Endothelial cell of umbilical vein (primary cell): ENCODE measurements around the gene FRS3. TPM values are rescaled to one million over a fixed set of nuclear protein-coding genes. Genes with fewer than 3 reads are reported as not detected.
A peak's percentile ranks its signal among the peaks of the same experiment; 100 is the strongest.

ENCODE experiments used
- BruUV-seq: library from RNA; stranded (reverse); fragments of 400-500 nt; replicated peaks from 2 replicates; lab custom pipeline; 2021; lab: Mats Ljungman, UMichigan
- CTCF ChIA-PET: fragments of 300-600, 350-600 bp; sonication (Branson Sonifier 250); formaldehyde crosslinking; loops from one replicate; lab custom pipeline; 2021; ENCODE audit warnings: antibody characterized with exemption, inconsistent platforms; lab: Charles Lee
- POLR2A ChIA-PET: fragments of 300-600, 350-600 bp; sonication (Branson Sonifier 250); formaldehyde crosslinking; loops from one replicate; lab custom pipeline; 2021; ENCODE audit warnings: antibody characterized with exemption, inconsistent platforms; lab: Charles Lee
- DNase-seq: peaks from one replicate; pipeline ENCODE4 v3.0.0-alpha.2; 2011; ENCODE audit warnings: low read depth, low spot score
- FAIRE-seq: peaks from 2 replicates; lab custom pipeline; 2011; peaks lifted over from hg19 to GRCh38; lab: Jason Lieb, UNC
- H2AFZ ChIP-seq: 2 replicates; pipeline ENCODE4 v1.6.0; 2012; ENCODE audit warnings: low read depth, low read length, control low read depth, inconsistent platforms
- H3K27ac ChIP-seq: 2 replicates; pipeline ENCODE4 v1.5.1; 2011; ENCODE audit warnings: low read depth, mild to moderate bottlenecking, control low read depth, low read length, moderate library complexity; ENCODE audit not compliant: insufficient read depth
- H3K27me3 ChIP-seq, 2 experiments: 2 replicates each; pipeline versions ENCODE4 v1.6.0 to v1.6.1; 2011; ENCODE audit warnings: low read length in 2 of 2, mixed read lengths in 1 of 2; ENCODE audit not compliant: control insufficient read depth in 2 of 2, insufficient read depth in 2 of 2
- H3K36me3 ChIP-seq, 2 experiments: 2 replicates in 1 of 2; 3 replicates in 1 of 2; pipeline ENCODE4 v1.5.1; 2011; ENCODE audit warnings: low read length in 2 of 2, mild to moderate bottlenecking in 1 of 2, moderate library complexity in 1 of 2; ENCODE audit not compliant: control insufficient read depth in 2 of 2, insufficient read depth in 2 of 2; ENCODE audit errors: extremely low read depth in 1 of 2
- H3K4me1 ChIP-seq: 3 replicates; pipeline ENCODE4 v1.5.1; 2011; ENCODE audit warnings: mild to moderate bottlenecking, low read length; ENCODE audit not compliant: control insufficient read depth, insufficient read depth; ENCODE audit errors: extremely low read depth
- H3K4me2 ChIP-seq: 2 replicates; pipeline ENCODE4 v1.6.1; 2011; ENCODE audit warnings: low read length, control low read depth, mixed read lengths; ENCODE audit not compliant: insufficient read depth
- H3K4me3 ChIP-seq, 3 experiments: fragments of 200-600 bp in 1 of 3; sonication (generic), shearing (Covaris generic) in 1 of 3; replicated peaks in 1 of 3; 2 replicates each; pipeline ENCODE4 v1.5.1; 2011 to 2016; ENCODE audit warnings: control low read depth in 3 of 3, low read length in 3 of 3, mild to moderate bottlenecking in 2 of 3, inconsistent platforms in 1 of 3, low read depth in 1 of 3, moderate library complexity in 1 of 3; ENCODE audit not compliant: insufficient read depth in 1 of 3
- H3K79me2 ChIP-seq: 2 replicates; pipeline ENCODE4 v1.6.0; 2012; ENCODE audit warnings: low read length, inconsistent platforms; ENCODE audit not compliant: control insufficient read depth, insufficient read depth
- H3K9ac ChIP-seq: replicated peaks from 2 replicates; pipeline ENCODE3; 2011; ENCODE audit warnings: low read length, control low read depth; ENCODE audit not compliant: insufficient read depth; ENCODE audit errors: extremely low read depth
- H3K9me1 ChIP-seq: replicated peaks from 3 replicates; pipeline ENCODE4 v1.6.0; 2011; ENCODE audit warnings: mild to moderate bottlenecking, low read length; ENCODE audit not compliant: control insufficient read depth, insufficient read depth; ENCODE audit errors: extremely low read depth
- H3K9me3 ChIP-seq: replicated peaks from 2 replicates; pipeline ENCODE4 v1.5.1; 2012; ENCODE audit warnings: low read length, inconsistent platforms; ENCODE audit not compliant: control insufficient read depth, insufficient read depth
- H4K20me1 ChIP-seq: replicated peaks from 2 replicates; pipeline ENCODE3; 2011; ENCODE audit warnings: mild to moderate bottlenecking, low read length; ENCODE audit not compliant: control insufficient read depth, insufficient read depth; ENCODE audit errors: extremely low read depth
- EZH2 ChIP-seq: IDR thresholded peaks from 2 replicates; pipeline ENCODE4 v1.6.1; 2012; ENCODE audit warnings: borderline replicate concordance, low read depth, mild to moderate bottlenecking, moderate library complexity, low read length, inconsistent platforms; ENCODE audit not compliant: severe bottlenecking
- FOS ChIP-seq: IDR thresholded peaks from 2 replicates; pipeline ENCODE4 v1.6.1; 2011; ENCODE audit warnings: mild to moderate bottlenecking, low read length, moderate library complexity, borderline replicate concordance; ENCODE audit not compliant: insufficient read depth
- GATA2 ChIP-seq: IDR thresholded peaks from 2 replicates; pipeline ENCODE4 v1.7.0; 2011; ENCODE audit warnings: low read depth, mild to moderate bottlenecking, moderate library complexity, mixed read lengths, low read length; ENCODE audit not compliant: insufficient read length, insufficient read depth
- JUN ChIP-seq: IDR thresholded peaks from 2 replicates; pipeline ENCODE4 v1.6.1; 2011; ENCODE audit warnings: borderline replicate concordance, low read depth; ENCODE audit not compliant: insufficient read length, insufficient read depth
- MYC ChIP-seq: IDR thresholded peaks from one replicate; pipeline ENCODE4 v1.6.1; 2011; ENCODE audit warnings: mild to moderate bottlenecking, low read depth, low read length
- POLR2A ChIP-seq: IDR thresholded peaks from 2 replicates; pipeline ENCODE4 v1.6.1; 2012; ENCODE audit warnings: low read depth, mild to moderate bottlenecking, control low read depth, low read length
- POLR2AphosphoS5 ChIP-seq: IDR thresholded peaks from 2 replicates; pipeline ENCODE4 v1.6.1; 2012; ENCODE audit warnings: low read depth, mild to moderate bottlenecking, control low read depth, low read length, moderate library complexity; ENCODE audit not compliant: insufficient read depth
- dilution Hi-C: fragments of 300-500 bp; cut with MboI; formaldehyde crosslinking; loops from one replicate; pipeline ENCODE4 v1.15.0; 2019; ENCODE audit warnings: low sequenced_read_pairs; ENCODE audit not compliant: extremely low pct_ligation_motif_present
- intact Hi-C: fragments of 100-400 bp; cut with micrococcal nuclease; formaldehyde crosslinking; loops from one replicate; pipeline ENCODE4 v1.10.0; 2022
- polyA plus RNA-seq, 4 experiments: library from polyadenylated mRNA; depleted of rRNA in 3 of 4; stranded (reverse) in 3 of 4; unstranded in 1 of 4; fragments of >200 nt; gene quantifications; 2 replicates each; pipeline versions ENCODE4 v1.2.1 to v1.2.3, GENCODE V29; 2011 to 2012; ENCODE audit warnings: missing spikeins in 1 of 4
- total RNA-seq: library from RNA; stranded (reverse); gene quantifications from 2 replicates; pipeline ENCODE4 v1.2.3, GENCODE V29; 2021
- TF ChIP-seq, protein P1 (sequence below), 2 donors: IDR thresholded peaks; 1 replicate in 1 of 2; 2 replicates in 1 of 2; pipeline ENCODE4 v1.5.1; 2011; ENCODE audit warnings: low read length in 2 of 2, mild to moderate bottlenecking in 2 of 2, moderate library complexity in 2 of 2, control low read depth in 1 of 2, inconsistent platforms in 1 of 2, low read depth in 1 of 2; ENCODE audit not compliant: insufficient read depth in 1 of 2; ENCODE audit errors: extremely low read depth in 1 of 2
- TF ChIP-seq, protein P2 (sequence below): IDR thresholded peaks from 2 replicates; pipeline ENCODE4 v1.6.1; 2011; ENCODE audit not compliant: insufficient read depth, insufficient read length

Gene FRS3
- total and polyA plus RNA-seq, 2 donors (not counting 3 experiments of a cell fraction or from before 2014, with no cell fraction given), result 5.2 to 5.3 TPM

DNA sequence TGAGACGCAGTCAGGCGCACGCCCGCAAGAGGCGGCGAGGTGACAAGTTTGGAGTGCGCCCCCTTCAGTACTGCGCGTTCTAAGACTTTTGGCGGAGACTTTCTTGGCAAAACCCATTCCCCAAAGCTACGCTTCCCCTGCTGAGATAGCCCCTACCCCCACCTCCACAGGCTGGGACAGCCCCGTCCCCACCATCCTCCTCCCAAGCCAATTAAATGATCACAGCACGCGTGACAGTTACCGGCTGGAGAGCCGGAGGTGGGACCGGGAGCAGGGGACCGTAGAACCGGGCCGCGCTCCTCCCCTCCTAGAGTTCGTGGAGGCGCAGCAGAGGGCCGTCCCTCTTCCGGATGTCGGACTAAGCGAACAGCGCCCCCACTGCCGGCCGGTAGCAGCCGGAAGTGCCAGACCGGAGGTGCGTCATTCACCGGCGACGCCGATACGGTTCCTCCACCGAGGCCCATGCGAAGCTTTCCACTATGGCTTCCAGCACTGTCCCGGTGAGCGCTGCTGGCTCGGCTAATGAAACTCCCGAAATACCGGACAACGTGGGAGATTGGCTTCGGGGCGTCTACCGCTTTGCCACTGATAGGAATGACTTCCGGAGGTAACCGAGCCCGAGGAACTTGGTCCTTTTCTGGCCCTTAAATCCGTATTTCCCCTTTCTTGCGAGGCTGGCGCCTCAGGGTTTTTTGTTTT lies 7.7 kb upstream of the FRS3 start, which contains the start of gene TOMM6:
TOMM6 (plus strand) TSS at position 476 of the 699 bp plus-strand sequence; CDS start at position 480, 4 bp downstream.
- peak within 1 kb of the TSS; percentile 71 for H2AFZ ChIP-seq
- H3K27ac ChIP-seq, result peak within 1 kb of the TSS; percentile 80
- TF ChIP-seq, protein P1, sequence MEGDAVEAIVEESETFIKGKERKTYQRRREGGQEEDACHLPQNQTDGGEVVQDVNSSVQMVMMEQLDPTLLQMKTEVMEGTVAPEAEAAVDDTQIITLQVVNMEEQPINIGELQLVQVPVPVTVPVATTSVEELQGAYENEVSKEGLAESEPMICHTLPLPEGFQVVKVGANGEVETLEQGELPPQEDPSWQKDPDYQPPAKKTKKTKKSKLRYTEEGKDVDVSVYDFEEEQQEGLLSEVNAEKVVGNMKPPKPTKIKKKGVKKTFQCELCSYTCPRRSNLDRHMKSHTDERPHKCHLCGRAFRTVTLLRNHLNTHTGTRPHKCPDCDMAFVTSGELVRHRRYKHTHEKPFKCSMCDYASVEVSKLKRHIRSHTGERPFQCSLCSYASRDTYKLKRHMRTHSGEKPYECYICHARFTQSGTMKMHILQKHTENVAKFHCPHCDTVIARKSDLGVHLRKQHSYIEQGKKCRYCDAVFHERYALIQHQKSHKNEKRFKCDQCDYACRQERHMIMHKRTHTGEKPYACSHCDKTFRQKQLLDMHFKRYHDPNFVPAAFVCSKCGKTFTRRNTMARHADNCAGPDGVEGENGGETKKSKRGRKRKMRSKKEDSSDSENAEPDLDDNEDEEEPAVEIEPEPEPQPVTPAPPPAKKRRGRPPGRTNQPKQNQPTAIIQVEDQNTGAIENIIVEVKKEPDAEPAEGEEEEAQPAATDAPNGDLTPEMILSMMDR (IDR thresholded peaks at IDR 0.05; ENCODE audit: extremely low read depth in 1 of 2, insufficient read depth in 1 of 2, low read depth in 1 of 2, low read length in 2 of 2), result peak; percentile 83 to 84
- TF ChIP-seq POLR2AphosphoS5 (peak; percentile 74), FOS (no peak), GATA2 (no peak), JUN (peak; percentile 20), EZH2 (no peak), MYC (peak; percentile 11), POLR2A (peak; percentile 95)
- TF ChIP-seq, protein P2, sequence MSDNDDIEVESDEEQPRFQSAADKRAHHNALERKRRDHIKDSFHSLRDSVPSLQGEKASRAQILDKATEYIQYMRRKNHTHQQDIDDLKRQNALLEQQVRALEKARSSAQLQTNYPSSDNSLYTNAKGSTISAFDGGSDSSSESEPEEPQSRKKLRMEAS, result peak; percentile 64
- dilution Hi-C loops, result no loop called here
- TSS peak; percentile 54 for BruUV-seq
- peak within 1 kb of the TSS; percentile 100 for H3K9ac ChIP-seq
- H3K79me2 ChIP-seq, result peaks cover 17% of the 10 kb centered on the region
- peak within 1 kb of the TSS; percentile 80 for H3K4me2 ChIP-seq
- intact Hi-C loops, result loop anchor here (1.0 to 2.0 kb wide), 9 partner anchors 38 to 775 kb away; partner anchors contain the start of genes BYSL, MED20, TFEB and USP49
- POLR2A ChIA-PET, result interaction anchor here (1.5 to 2.4 kb wide), 3 partner anchors 11 to 153 kb away, joined by 3 to 7 read pairs (median 4); partner anchors contain the start of genes BYSL and MED20
- no peaks in the 10 kb centered on the region for H3K9me3 ChIP-seq
- DNase-seq, result peak; percentile 97
- CTCF ChIA-PET, result interaction anchor here (0.6 to 4.5 kb wide), 31 partner anchors 9 to 995 kb away, joined by 3 to 78 read pairs (median 4); partner anchors contain the start of genes BICRAL, BYSL, CCND3 and MED20
- H3K9me1 ChIP-seq, result no peaks in the 10 kb centered on the region
- peaks cover 6 to 8% of the 10 kb centered on the region in 2 experiments for H3K36me3 ChIP-seq
- H3K4me3 ChIP-seq, result peak within 1 kb of the TSS; percentile 78 to 97 (median 94)
- no peaks in the 10 kb centered on the region for H3K27me3 ChIP-seq
- no peaks in the 10 kb centered on the region for H4K20me1 ChIP-seq
- peaks cover 10% of the 10 kb centered on the region for H3K4me1 ChIP-seq
- FAIRE-seq, result peak; percentile 96
